A549 (cell line): ENCODE data around the gene DNAJC30. TPM values are rescaled to one million over a fixed set of nuclear protein-coding genes. Genes with fewer than 3 reads are reported as not detected.
A peak's percentile ranks its signal among the peaks of the same experiment; 100 is the strongest.
"Not testable (repeated sequence)": the region's sequence is repeated elsewhere in the genome, so short reads cannot be mapped to it uniquely, and the experiment has no call there.

Experiments used
- ATAC-seq, 2 experiments: fragments of 200-7000 bp in 1 of 2; fragments of >200 bp in 1 of 2; cut with Nextera tagmentation in 1 of 2; cut with Tn5 transposase in 1 of 2; 3 replicates each; pipeline versions ENCODE4 v1.8.0 to v1.9.1; 2018 to 2020; ENCODE audit warnings: mild to moderate bottlenecking in 1 of 2, moderate library complexity in 1 of 2
- CTCF ChIA-PET: fragments of 300-600 bp; sonication (Branson Sonifier 250); formaldehyde crosslinking; extraction: SDS; loops from one replicate; lab custom pipeline; 2021; ENCODE audit warnings: antibody characterized with exemption, inconsistent platforms; lab: Yijun Ruan, JAX
- POLR2A ChIA-PET: fragments of 350-600 bp; formaldehyde crosslinking; extraction: SDS; loops from one replicate; lab custom pipeline; 2021; ENCODE audit warnings: antibody characterized with exemption, inconsistent platforms; lab: Yijun Ruan, JAX
- DNase-seq, 2 experiments: peaks; one replicate each; pipeline versions ENCODE4 v3.0.0 to v3.0.0-alpha.2; 2011 to 2016; ENCODE audit warnings: low read depth in 1 of 2, low spot score in 1 of 2
- FAIRE-seq: peaks from 2 replicates; lab custom pipeline; 2011; peaks lifted over from hg19 to GRCh38; lab: Jason Lieb, UNC
- H3K27ac ChIP-seq, 2 experiments: fragments of >200 bp; sonication (Bioruptor Twin); formaldehyde crosslinking; 3 replicates each; pipeline ENCODE4 v1.5.1; 2016 to 2017
- H3K4me1 ChIP-seq: fragments of >200 bp; sonication (Bioruptor Twin); formaldehyde crosslinking; 3 replicates; pipeline ENCODE4 v1.6.1; 2016
- H3K4me2 ChIP-seq: fragments of >200 bp; sonication (Bioruptor Twin); formaldehyde crosslinking; 3 replicates; pipeline ENCODE4 v1.6.1; 2016
- H3K4me3 ChIP-seq: fragments of >200 bp; sonication (Bioruptor Twin); formaldehyde crosslinking; 3 replicates; pipeline ENCODE4 v1.5.1; 2016
- H3K9me3 ChIP-seq: fragments of >200 bp; sonication (Bioruptor Twin); formaldehyde crosslinking; 3 replicates; pipeline ENCODE4 v1.6.1; 2016
- CTCF ChIP-seq: fragments of >200 bp; sonication (Bioruptor Twin); formaldehyde crosslinking; IDR thresholded peaks from 3 replicates; pipeline ENCODE4 v1.5.1; 2016
- E2F6 ChIP-seq: IDR thresholded peaks from 2 replicates; pipeline ENCODE4 v1.6.1; 2012; ENCODE audit warnings: low read depth, borderline replicate concordance
- EHF ChIP-seq: fragments of 250-450 bp; sonication (Bioruptor Pico); IDR thresholded peaks from 2 replicates; pipeline ENCODE4 v1.5.0; 2020; ENCODE audit warnings: mild to moderate bottlenecking
- ELK1 ChIP-seq: fragments of 150-350 bp; IDR thresholded peaks from 2 replicates; pipeline ENCODE4 v1.6.1; 2014; ENCODE audit warnings: low read depth, mild to moderate bottlenecking, low read length
- FOXS1 ChIP-seq: fragments of 250-450 bp; sonication (Bioruptor Pico); IDR thresholded peaks from 2 replicates; pipeline ENCODE4 v1.5.0; 2020; ENCODE audit warnings: mild to moderate bottlenecking, moderate library complexity
- GATA3 ChIP-seq: IDR thresholded peaks from 2 replicates; pipeline ENCODE4 v1.6.1; 2012; ENCODE audit warnings: borderline replicate concordance
- HOXB13 ChIP-seq: fragments of 250-450 bp; sonication (Bioruptor Pico); IDR thresholded peaks from 2 replicates; pipeline ENCODE4 v1.5.0; 2020; ENCODE audit warnings: low read depth, mild to moderate bottlenecking, moderate library complexity
- JUN ChIP-seq, 2 experiments: fragments of >200 bp; sonication (Bioruptor Twin); formaldehyde crosslinking; IDR thresholded peaks; 2 replicates in 1 of 2; 3 replicates in 1 of 2; pipeline ENCODE4 v1.6.1; 2016 to 2017
- KDM1A ChIP-seq: fragments of 200-600 bp; sonication (generic); IDR thresholded peaks from 2 replicates; pipeline ENCODE4 v1.6.1; 2016; ENCODE audit warnings: low read depth, mild to moderate bottlenecking
- MAX ChIP-seq: IDR thresholded peaks from 2 replicates; pipeline ENCODE4 v1.6.1; 2012
- PHF8 ChIP-seq: fragments of 200-600 bp; sonication (generic); IDR thresholded peaks from 2 replicates; pipeline ENCODE4 v1.6.1; 2016; ENCODE audit warnings: low read depth, mild to moderate bottlenecking, antibody characterized with exemption, moderate library complexity, borderline replicate concordance
- POLR2AphosphoS2 ChIP-seq: conservative IDR thresholded peaks from 2 replicates; pipeline ENCODE4 v1.6.1; 2012; ENCODE audit warnings: low read length, improper control_type of control experiment, inconsistent platforms
- REST ChIP-seq: fragments of 200-600 bp; sonication (generic); IDR thresholded peaks from 2 replicates; pipeline ENCODE4 v1.6.1; 2016; ENCODE audit warnings: antibody characterized with exemption, mild to moderate bottlenecking, moderate library complexity
- RFX5 ChIP-seq: fragments of 450-650 bp; IDR thresholded peaks from 2 replicates; pipeline ENCODE4 v1.7.1; 2014; ENCODE audit warnings: antibody characterized with exemption, mild to moderate bottlenecking, moderate library complexity
- SMC3 ChIP-seq: fragments of >200 bp; sonication (Bioruptor Twin); formaldehyde crosslinking; IDR thresholded peaks from 3 replicates; pipeline ENCODE4 v1.6.1; 2018; ENCODE audit warnings: inconsistent platforms
- TP53 ChIP-seq: fragments of 250-450 bp; sonication (Bioruptor Pico); IDR thresholded peaks from 2 replicates; pipeline ENCODE4 v1.5.0; 2021; ENCODE audit warnings: mild to moderate bottlenecking, moderate library complexity
- ZFP36 ChIP-seq: fragments of 450-650 bp; IDR thresholded peaks from 2 replicates; pipeline ENCODE4 v1.6.1; 2014; ENCODE audit warnings: borderline replicate concordance; ENCODE audit not compliant: partially characterized antibody
- ZNF302 ChIP-seq: fragments of 250-450 bp; sonication (Bioruptor Pico); IDR thresholded peaks from 2 replicates; pipeline ENCODE4 v1.9.0; 2021; ENCODE audit warnings: inconsistent platforms, mild to moderate bottlenecking, moderate library complexity
- WGBS: methylation state at CpG from one replicate; pipeline ENCODE4 v1.1.6; 2017; ENCODE audit errors: missing lambda C conversion rate; 5-methylcytosine and 5-hydroxymethylcytosine counted together
- polyA plus RNA-seq, 4 experiments: library from polyadenylated mRNA; depleted of rRNA in 3 of 4; stranded (reverse); fragments of >200 nt; fragmentation: RNase III in 1 of 4; extraction: RNeasy Plus Mini Kit Qiagen cat#74134 plus additional on column Dnase treatment in 1 of 4; gene quantifications; 2 replicates in 3 of 4; 3 replicates in 1 of 4; pipeline ENCODE4 v1.2.3, GENCODE V29; 2011 to 2017

DNAJC30 gene
- polyA plus RNA-seq, 2 of the 4 experiments (the other 2 are of a cell fraction): 5.7 to 8.9 TPM

- H3K27ac ChIP-seq: peak overlapping the region; percentile 99 to 100
- no peak overlapping the region for H3K4me3 ChIP-seq
- DNase-seq (no peak), FAIRE-seq (no peak), ATAC-seq (no peak)
- ChIA-PET POLR2A (interaction anchor here (1.0 to 1.8 kb wide), 2 partner anchors 16 to 18 kb away, joined by 3 to 6 read pairs; partner anchors contain the start of gene ABHD11), CTCF (interaction anchor here (1.5 to 8.6 kb wide), 6 partner anchors 11 to 114 kb away, joined by 6 to 290 read pairs (median 74); partner anchors contain the start of gene VPS37D)
- H3K4me2 ChIP-seq: peak overlapping the region; percentile 50; the same call in 2 of the 3 replicates
- no peaks in the 10 kb centered on the region for H3K9me3 ChIP-seq
- TF ChIP-seq GATA3 (no peak), ZFP36 (peak; percentile 8), E2F6 (no peak), PHF8 (no peak), TP53 (no peak), REST (no peak), MAX (no peak), EHF (CRISPR knock-in tag) (no peak)
- H3K4me1 ChIP-seq: peaks cover 35% of the 10 kb centered on the region
- WGBS: 74% methylated on average over 6 of the region's 6 CpGs
These were observed 39.5 kb upstream of the DNAJC30 start for GRCh38 chr7:73722785-73723184.

- ChIA-PET CTCF (interaction anchor here (0.6 to 8.6 kb wide), 7 partner anchors 12 to 114 kb away, joined by 4 to 290 read pairs (median 62); partner anchors contain the start of gene VPS37D), POLR2A (interaction anchor here (1.8 kb wide), 1 partner anchor 17 kb away, joined by 6 read pairs; no protein-coding TSS in a partner anchor)
- Histone ChIP-seq H3K4me2 (peak overlapping the region; percentile 50), H3K4me1 (peaks cover 41% of the 10 kb centered on the region), H3K27ac (peak overlapping the region; percentile 99 to 100)
- ATAC-seq, DNase-seq, FAIRE-seq, H3K9me3 ChIP-seq, H3K4me3 ChIP-seq: not testable (repeated sequence)
- WGBS: 70% methylated on average over 4 of the region's 4 CpGs
These were observed 38.9 kb upstream of the DNAJC30 start for GRCh38 chr7:73722182-73722581.

- peak overlapping the region; percentile 50 for H3K4me2 ChIP-seq
- ATAC-seq (peak in 1 of 2 experiments; percentile 10; a peak in 1 of 6 replicates), DNase-seq (peak in 1 of 2 experiments; percentile 59), FAIRE-seq (no peak)
- H3K4me1 ChIP-seq: peaks cover 49% of the 10 kb centered on the region
- ChIA-PET POLR2A (interaction anchor here (1.8 kb wide), 1 partner anchor 16 kb away, joined by 6 read pairs; no protein-coding TSS in a partner anchor), CTCF (interaction anchor here (1.5 to 8.6 kb wide), 6 partner anchors 12 to 113 kb away, joined by 6 to 290 read pairs (median 74); partner anchors contain the start of gene VPS37D)
- no peak overlapping the region for H3K4me3 ChIP-seq
- H3K9me3 ChIP-seq: no peaks in the 10 kb centered on the region
- no peak for TF ChIP-seq CTCF
- no peak for TF ChIP-seq KDM1A
- TF ChIP-seq ELK1: no peak
- 0 out of 3 replicates have a peak, but pooled peaks have one; percentile 20 for TF ChIP-seq SMC3
- TF ChIP-seq JUN (IDR thresholded peaks at IDR 0.05): no peak
- no peak for TF ChIP-seq RFX5
- TF ChIP-seq POLR2AphosphoS2: no peak
- TF ChIP-seq HOXB13 (CRISPR knock-in tag): no peak
- TF ChIP-seq FOXS1 (CRISPR knock-in tag): no peak
- TF ChIP-seq ZNF302 (CRISPR knock-in tag): no peak
- 0 out of 2 replicates have a peak, but pooled peaks have one; percentile 22 for TF ChIP-seq GATA3
- peak overlapping the region; percentile 99 to 100 for H3K27ac ChIP-seq
- 17% methylated on average over 1 of the region's 3 CpGs for WGBS
These were observed 38.1 kb upstream of the DNAJC30 start for GRCh38 chr7:73721377-73721817.

- not testable (repeated sequence) for DNase-seq, H3K9me3 ChIP-seq, H3K4me3 ChIP-seq, ATAC-seq, FAIRE-seq
- Histone ChIP-seq H3K4me2 (peak overlapping the region; percentile 100), H3K27ac (peak overlapping the region; percentile 99 to 100), H3K4me1 (peaks cover 53% of the 10 kb centered on the region)
- CTCF ChIA-PET: interaction anchor here (0.6 to 8.6 kb wide), 10 partner anchors 9 to 347 kb away, joined by 3 to 290 read pairs (median 4); partner anchors contain the start of gene VPS37D
- POLR2A ChIA-PET: interaction anchor here (1.3 to 1.8 kb wide), 2 partner anchors 15 to 108 kb away, joined by 3 to 27 read pairs; no protein-coding TSS in a partner anchor
- WGBS: 95% methylated on average over 9 of the region's 9 CpGs
These were observed 37.2 kb upstream of the DNAJC30 start for GRCh38 chr7:73720443-73720842.
